HG03135 (cell line): Measurements from ENCODE around the gene RCC1.
"Not testable (repeated sequence)": the region's sequence is repeated elsewhere in the genome, so short reads cannot be mapped to it uniquely, and the experiment has no call there.

Experiments
- ATAC-seq: cut with Tn5 transposase; IDR thresholded peaks from one replicate; pipeline ENCODE4 v1.9.1; 2021; ENCODE audit warnings: mild to moderate bottlenecking, moderate library complexity; ENCODE audit not compliant: unreplicated experiment

RCC1 gene

GRCh38 chr1:28586585-28587391, 80.9 kb downstream of the RCC1 start:
- ATAC-seq, result not testable (repeated sequence)
